GM12892 (cell line): ENCODE results near the gene PCSK6.

Experiments used
- POLR2A ChIP-seq: IDR thresholded peaks from 2 replicates; pipeline ENCODE4 v1.6.1; 2011; ENCODE audit warnings: low read depth, low read length, control low read depth
- TAF1 ChIP-seq: IDR thresholded peaks from 2 replicates; pipeline ENCODE4 v1.6.1; 2011; ENCODE audit warnings: low read depth, mild to moderate bottlenecking, control low read depth, low read length, borderline replicate concordance

DNA sequence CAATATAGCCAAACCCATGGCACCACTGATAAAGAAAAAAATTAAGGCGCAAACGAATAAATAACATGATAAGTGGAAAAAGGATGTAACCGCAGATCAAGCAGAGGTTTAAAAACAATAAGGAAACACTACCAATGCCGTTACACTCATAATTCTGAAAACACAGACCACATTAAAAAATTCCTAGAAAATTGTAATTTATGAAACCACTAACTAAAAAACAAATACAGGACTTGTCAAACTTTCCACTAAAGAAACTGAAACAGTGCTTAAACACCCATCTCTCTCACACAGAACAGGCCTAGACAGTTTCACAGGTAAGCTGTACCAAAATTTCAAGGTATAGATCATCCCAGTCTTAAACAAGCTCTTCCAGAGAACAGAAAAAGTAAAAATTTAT lies 28.4 kb downstream of the PCSK6 start:
- no peak for TF ChIP-seq POLR2A
- no peak for TF ChIP-seq TAF1
